Heart left ventricle (tissue), 16 donors: ENCODE results near the gene PITPNM1. TPM values are rescaled to one million over a fixed set of nuclear protein-coding genes. Genes with fewer than 3 reads are reported as not detected.

Experiments used
- ATAC-seq, 4 donors: fragments of 200-7000 bp; cut with Tn5 transposase; one replicate each; pipeline ENCODE4 v1.9.1; 2020 to 2022; ENCODE audit warnings: moderate library complexity in 4 of 4, mild to moderate bottlenecking in 3 of 4, moderate number of reproducible peaks in 1 of 4
- DNase-seq, 5 donors: peaks; one replicate each; pipeline ENCODE4 v3.0.0-alpha.2; 2020
- H3K27ac ChIP-seq, 12 donors: fragments of 200-600 bp; sonication (generic) in 4 of 12; one replicate each; pipeline versions ENCODE4 v1.5.0 to v1.8.0; 2016 to 2022; ENCODE audit warnings: mild to moderate bottlenecking in 2 of 12
- H3K27me3 ChIP-seq, 9 donors: fragments of 200-600 bp; sonication (generic) in 2 of 9; one replicate each; pipeline versions ENCODE4 v1.5.1 to v1.8.0; 2016 to 2022; ENCODE audit warnings: mild to moderate bottlenecking in 3 of 9
- H3K36me3 ChIP-seq, 9 donors: fragments of 200-600 bp; sonication (generic) in 2 of 9; one replicate each; pipeline versions ENCODE4 v1.5.0 to v1.8.0; 2018 to 2022; ENCODE audit warnings: mild to moderate bottlenecking in 2 of 9
- H3K4me1 ChIP-seq, 12 donors: fragments of 200-600 bp; sonication (generic) in 4 of 12; one replicate each; pipeline versions ENCODE4 v1.5.0 to v1.8.0; 2016 to 2022; ENCODE audit warnings: mild to moderate bottlenecking in 3 of 12
- H3K4me3 ChIP-seq, 12 donors: fragments of 200-600 bp; sonication (generic) in 4 of 12; one replicate each; pipeline versions ENCODE4 v1.5.0 to v1.8.0; 2017 to 2022; ENCODE audit warnings: mild to moderate bottlenecking in 9 of 12, moderate library complexity in 4 of 12
- H3K9me3 ChIP-seq, 12 donors: fragments of 200-600 bp; sonication (generic) in 4 of 12; one replicate each; pipeline versions ENCODE4 v1.5.0 to v1.8.0; 2016 to 2022; ENCODE audit warnings: mild to moderate bottlenecking in 1 of 12
- POLR2A ChIP-seq, 2 donors: fragments of 450-650 bp; IDR thresholded peaks; one replicate each; pipeline ENCODE4 v1.6.1; 2017; ENCODE audit warnings: antibody characterized with exemption in 2 of 2, mild to moderate bottlenecking in 2 of 2, moderate library complexity in 2 of 2
- WGBS, 4 donors: extraction: QIAGEN DNeasy Blood & Tissue Kit in 2 of 4; methylation state at CpG; one replicate each; pipeline versions ENCODE4 v1.1.5 to v1.1.7; 2013 to 2018; 5-methylcytosine and 5-hydroxymethylcytosine counted together
- intact Hi-C, 10 donors: fragments of 100-400 bp; cut with DNase I; formaldehyde crosslinking; loops; one replicate each; pipeline versions ENCODE4 v1.11.1 to v1.14.2; 2022
- polyA plus RNA-seq, 2 donors: library from polyadenylated mRNA; stranded (reverse); fragments of 200-250 nt; gene quantifications; one replicate each; pipeline ENCODE4 v1.2.3, GENCODE V29; 2013
- total RNA-seq, 9 donors: library from RNA; depleted of rRNA in 2 of 9; stranded (reverse); fragments of >200 nt in 2 of 9; fragmentation: NEBNext Ultra II Directional in 3 of 9; extraction: Animal tissue kit (Norgen Biotek cat#: 25700) in 3 of 9; gene quantifications; one replicate each; pipeline versions ENCODE4 v1.1.0 to v1.2.4, GENCODE V29; 2016 to 2023
- TF ChIP-seq, protein P1 (sequence below), 12 donors: fragments of 200-600 bp; sonication (generic) in 4 of 12; IDR thresholded peaks; one replicate each; pipeline versions ENCODE4 v1.5.0 to v1.8.0; 2018 to 2022; ENCODE audit warnings: antibody characterized with exemption in 12 of 12, mild to moderate bottlenecking in 5 of 12
- donor health status: ischemic (EF 13 %, LVEDD 7.1; RV severe dilation, severe dysfunction).
- donor health status: healthy with polysubstance abuse.
- donor health status: DM: no; HTN: yes; CAD: no.
- donor health status: DM: no; HTN: no; CAD: no.
- donor health status: ischemic (EF 25% LVEDD 6.9; RV normal size, moderate dysfunction).
- donor health status: ischemic (EF 25% LVEDD 5.7; RV mildly dilated, moderate dysfunction).
- donor health status: healthy.
- donor health status: DM: yes; HTN: yes; CAD: no.
- donor health status: ischemic (EF 35%, LVEDD 5.7; RV mildly dilated, moderate dysfunction).
- donor health status: nonischemic (EF 11% LVEDD 7.7; RV severe dilation, severe dysfunction).
- donor health status: DM: yes; HTN: yes; CAD: no.
- donor health status: PGD.
- donor health status: ischemic (EF 29% LVEDD 5.4; RV normal size, mild dysfunction).
- donor health status: nonischemic (EF 23%, LVEDD 6.1; RV moderate dilation, normal function).

The PITPNM1 gene
- total and polyA plus RNA-seq, 11 donors, result 24.2 to 69.1 (median 34.3) TPM

DNA sequence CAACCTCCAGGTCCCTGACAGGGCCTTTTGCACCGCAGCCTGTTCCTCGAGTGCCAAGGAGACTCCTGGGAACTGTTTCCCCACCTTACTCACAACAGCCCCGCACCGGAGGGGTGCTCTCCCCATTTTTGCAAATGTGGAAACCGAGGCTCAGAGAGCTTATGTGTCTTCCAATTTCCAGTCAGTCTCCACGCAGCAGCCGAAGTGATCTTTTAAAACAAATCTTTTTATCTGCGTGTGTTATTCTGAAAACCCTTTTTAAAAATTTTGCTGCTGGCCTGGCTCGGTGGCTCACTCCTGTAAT, 35.7 kb downstream of the PITPNM1 start:
- Histone ChIP-seq H3K27ac (peak overlapping the region; percentile 72 to 94 (median 90)), H3K27me3 (no peaks in the 10 kb centered on the region), H3K36me3 (no peaks in the 10 kb centered on the region), H3K4me3 (peak overlapping the region; percentile 56 to 98 (median 85)), H3K4me1 (peaks cover 0 to 37% (median 20%) of the 10 kb centered on the region in 12 donors), H3K9me3 (no peaks in the 10 kb centered on the region)
- TF ChIP-seq, protein P1, sequence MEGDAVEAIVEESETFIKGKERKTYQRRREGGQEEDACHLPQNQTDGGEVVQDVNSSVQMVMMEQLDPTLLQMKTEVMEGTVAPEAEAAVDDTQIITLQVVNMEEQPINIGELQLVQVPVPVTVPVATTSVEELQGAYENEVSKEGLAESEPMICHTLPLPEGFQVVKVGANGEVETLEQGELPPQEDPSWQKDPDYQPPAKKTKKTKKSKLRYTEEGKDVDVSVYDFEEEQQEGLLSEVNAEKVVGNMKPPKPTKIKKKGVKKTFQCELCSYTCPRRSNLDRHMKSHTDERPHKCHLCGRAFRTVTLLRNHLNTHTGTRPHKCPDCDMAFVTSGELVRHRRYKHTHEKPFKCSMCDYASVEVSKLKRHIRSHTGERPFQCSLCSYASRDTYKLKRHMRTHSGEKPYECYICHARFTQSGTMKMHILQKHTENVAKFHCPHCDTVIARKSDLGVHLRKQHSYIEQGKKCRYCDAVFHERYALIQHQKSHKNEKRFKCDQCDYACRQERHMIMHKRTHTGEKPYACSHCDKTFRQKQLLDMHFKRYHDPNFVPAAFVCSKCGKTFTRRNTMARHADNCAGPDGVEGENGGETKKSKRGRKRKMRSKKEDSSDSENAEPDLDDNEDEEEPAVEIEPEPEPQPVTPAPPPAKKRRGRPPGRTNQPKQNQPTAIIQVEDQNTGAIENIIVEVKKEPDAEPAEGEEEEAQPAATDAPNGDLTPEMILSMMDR (IDR thresholded peaks at IDR 0.05), result peak in 1 of 12 donors; percentile 3
- no peak for TF ChIP-seq POLR2A (IDR thresholded peaks at IDR 0.05)
- no peak for ATAC-seq
- intact Hi-C loops, result loop anchor here (1.0 to 10.0 kb wide), 11 partner anchors 27 to 69 kb away; partner anchors contain the start of genes PPP1CA (in 9 of the 10), TBC1D10C (in 7 of the 10), PITPNM1 (in 3 of the 10) and CDK2AP2 (in 2 of the 10)
- 11 to 19% (median 15%) methylated on average over 9 of the region's 9 CpGs for WGBS, 4 donors
- DNase-seq, result no peak

DNA sequence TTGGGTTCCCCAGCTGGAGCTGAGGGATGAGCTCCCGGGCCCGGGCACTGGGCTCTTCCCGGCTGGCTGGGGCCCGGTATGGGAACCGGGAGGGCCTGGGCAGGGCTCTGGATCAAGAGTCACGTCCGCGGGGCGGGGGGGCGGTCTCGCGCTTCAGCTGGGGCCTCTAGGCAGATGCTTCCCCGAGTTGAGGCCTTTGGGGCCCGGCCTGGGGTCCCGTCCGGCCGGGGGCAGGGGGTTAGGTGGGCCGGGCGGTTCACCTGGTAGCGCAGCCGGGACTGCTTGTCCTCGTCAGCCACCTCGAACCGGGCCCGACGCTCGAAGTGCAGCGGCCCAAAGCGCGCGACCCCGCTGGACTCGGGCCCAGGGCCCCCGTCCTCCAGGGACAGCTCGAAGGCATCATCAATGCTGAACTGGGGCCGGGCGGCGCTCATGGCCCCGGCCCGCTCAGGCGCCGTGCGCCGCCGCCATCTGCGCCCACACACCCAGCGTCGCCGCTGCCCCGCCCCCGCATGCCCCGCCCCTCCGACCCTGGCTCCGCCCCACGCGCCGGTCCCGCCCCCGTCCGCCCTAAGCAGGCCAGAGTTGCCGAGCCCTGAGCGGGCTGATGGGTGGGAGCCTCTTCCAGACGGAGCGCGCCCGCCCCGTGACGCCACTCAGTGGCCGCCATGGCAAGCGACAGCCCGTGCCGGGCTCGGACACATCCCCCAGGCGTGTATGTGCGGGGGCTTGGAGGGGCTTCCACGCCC, 36.2 kb downstream of the PITPNM1 start, which contains the start of gene TMEM134:
Gene TMEM134 (minus strand): TSS at position 493 of the 749 bp plus-strand sequence. CDS start 59 bp downstream, at position 434.
- peak in 1 of 2 donors; percentile 80 for TF ChIP-seq POLR2A (IDR thresholded peaks at IDR 0.05)
- TF ChIP-seq, protein P1 (IDR thresholded peaks at IDR 0.05), result peak; percentile 31 to 66 (median 45)
- no peaks in the 10 kb centered on the region for H3K36me3 ChIP-seq
- intact Hi-C loops, result loop anchor here (1.0 to 10.0 kb wide), 11 partner anchors 26 to 68 kb away; partner anchors contain the start of genes PPP1CA (in 9 of the 10), TBC1D10C (in 7 of the 10), PITPNM1 (in 3 of the 10) and CDK2AP2 (in 2 of the 10)
- no peaks in the 10 kb centered on the region for H3K9me3 ChIP-seq
- WGBS, 4 donors, result 0 to 1% (median 0%) methylated on average over 16 to 76 of the region's 76 CpGs
- peak within 1 kb of the TSS; percentile 56 to 98 (median 85) for H3K4me3 ChIP-seq
- H3K4me1 ChIP-seq, result peaks cover 0 to 42% (median 25%) of the 10 kb centered on the region in 12 donors
- no peaks in the 10 kb centered on the region for H3K27me3 ChIP-seq
- ATAC-seq (peak; percentile 93 to 95 (median 94)), DNase-seq (peak; percentile 94 to 98 (median 95))
- peak within 1 kb of the TSS; percentile 72 to 94 (median 90) for H3K27ac ChIP-seq

DNA sequence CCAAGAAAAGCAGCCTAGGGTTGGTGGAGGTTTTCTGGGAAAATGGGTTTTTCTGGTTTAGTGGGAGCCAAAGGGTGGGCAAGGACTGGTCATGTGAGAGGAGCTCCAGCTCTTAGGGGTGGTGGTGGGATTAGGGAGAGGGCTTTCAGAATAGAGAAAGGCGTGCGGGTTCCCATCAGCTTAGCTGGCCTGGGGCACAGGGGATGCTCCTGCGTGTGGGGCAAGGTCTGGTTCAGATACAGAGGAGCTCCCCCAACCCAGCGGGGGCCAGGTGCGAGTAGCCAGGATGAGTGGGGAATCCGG, 36.8 kb downstream of the PITPNM1 start:
- Histone ChIP-seq H3K4me1 (peaks cover 0 to 47% (median 27%) of the 10 kb centered on the region in 12 donors), H3K27ac (peak overlapping the region; percentile 72 to 94 (median 90)), H3K4me3 (peak overlapping the region; percentile 56 to 98 (median 85)), H3K36me3 (no peaks in the 10 kb centered on the region), H3K27me3 (no peaks in the 10 kb centered on the region), H3K9me3 (no peaks in the 10 kb centered on the region)
- intact Hi-C loops, result loop anchor here (2.0 to 10.0 kb wide), 8 partner anchors 26 to 68 kb away; partner anchors contain the start of genes PPP1CA (in 8 of the 10), TBC1D10C (in 7 of the 10), PITPNM1 (in 2 of the 10) and CDK2AP2 (in 1 of the 10)
- DNase-seq, result no peak
- ATAC-seq, result no peak
- TF ChIP-seq, protein P1 (IDR thresholded peaks at IDR 0.05), result no peak
- TF ChIP-seq POLR2A (IDR thresholded peaks at IDR 0.05), result no peak
- WGBS, 4 donors, result 2 to 8% (median 4%) methylated on average over 6 of the region's 6 CpGs

DNA sequence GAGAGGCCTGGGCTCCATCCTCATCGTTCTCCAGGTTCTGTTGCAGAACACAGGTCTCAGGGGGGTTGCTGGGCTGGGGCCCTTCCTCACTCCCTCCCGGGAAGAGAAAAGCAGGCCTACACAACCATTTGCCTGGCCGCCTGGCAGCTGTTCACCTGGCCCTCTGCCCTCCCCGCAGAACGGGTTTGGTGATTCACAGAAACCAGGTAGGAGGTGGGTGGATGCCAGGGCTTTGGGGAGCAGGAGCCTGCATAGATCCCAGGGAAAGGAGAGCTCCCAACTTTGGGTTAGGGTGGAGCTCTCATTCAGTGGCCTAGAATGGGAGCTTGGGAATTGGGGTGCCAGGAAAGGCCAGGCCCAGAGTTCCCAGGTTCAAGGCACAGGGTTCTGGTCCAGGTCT, 37.1 kb downstream of the PITPNM1 start:
- DNase-seq (no peak), ATAC-seq (no peak)
- Histone ChIP-seq H3K36me3 (no peaks in the 10 kb centered on the region), H3K4me1 (peaks cover 0 to 48% (median 27%) of the 10 kb centered on the region in 12 donors), H3K9me3 (no peaks in the 10 kb centered on the region), H3K27ac (peak overlapping the region in 9 of 12 donors; percentile 83 to 94 (median 90)), H3K4me3 (peak overlapping the region in 11 of 12 donors; percentile 56 to 98 (median 85)), H3K27me3 (no peaks in the 10 kb centered on the region)
- TF ChIP-seq POLR2A (IDR thresholded peaks at IDR 0.05), result no peak
- WGBS, 4 donors, result 21 to 40% (median 30%) methylated on average over 5 of the region's 5 CpGs
- intact Hi-C loops, result loop anchor here (2.0 to 10.0 kb wide), 8 partner anchors 25 to 67 kb away; partner anchors contain the start of genes PPP1CA (in 8 of the 10), TBC1D10C (in 7 of the 10), PITPNM1 (in 2 of the 10) and CDK2AP2 (in 1 of the 10)
